IMR-90 (cell line): ENCODE results near the gene ABCB9. TPM values are rescaled to one million over a fixed set of nuclear protein-coding genes. Genes with fewer than 3 reads are reported as not detected.
A peak's percentile ranks its signal among the peaks of the same experiment; 100 is the strongest.

Experiments used
- ATAC-seq: fragments of 200-7000 bp; cut with Tn5 transposase; 2 replicates; pipeline ENCODE4 v1.9.1; 2020; ENCODE audit warnings: low read depth, mild to moderate bottlenecking, moderate library complexity
- BruUV-seq: library from RNA; stranded (reverse); fragments of 400-500 nt; replicated peaks from 2 replicates; lab custom pipeline; 2021; lab: Mats Ljungman, UMichigan
- CTCF ChIA-PET: fragments of 300-600 bp; formaldehyde crosslinking; extraction: SDS; loops from one replicate; lab custom pipeline; 2021; ENCODE audit warnings: antibody characterized with exemption; lab: Yijun Ruan, JAX
- POLR2A ChIA-PET: fragments of 300-600 bp; sonication (Branson Sonifier 250); formaldehyde crosslinking; loops from one replicate; lab custom pipeline; 2022; ENCODE audit warnings: antibody characterized with exemption; ENCODE audit not compliant: unreplicated experiment; lab: Charles Lee
- DNase-seq: peaks from one replicate; pipeline ENCODE4 v3.0.0; 2013
- H2AFZ ChIP-seq: replicated peaks from 2 replicates; pipeline ENCODE3; 2013; ENCODE audit warnings: low read length, mild to moderate bottlenecking; ENCODE audit not compliant: poor library complexity
- H2AK5ac ChIP-seq: 2 replicates; pipeline ENCODE4 v1.6.1; 2013; ENCODE audit warnings: low read depth, low read length, inconsistent platforms
- H2AK9ac ChIP-seq: replicated peaks from 2 replicates; pipeline ENCODE3; 2013; ENCODE audit warnings: mild to moderate bottlenecking, low read depth, low read length, moderate library complexity; ENCODE audit not compliant: poor library complexity
- H2BK120ac ChIP-seq: 2 replicates; pipeline ENCODE4 v1.6.1; 2013; ENCODE audit warnings: low read depth, low read length, inconsistent platforms
- H2BK15ac ChIP-seq: 3 replicates; pipeline ENCODE4 v1.6.1; 2013; ENCODE audit warnings: low read depth, low read length, inconsistent platforms
- H2BK20ac ChIP-seq: 2 replicates; pipeline ENCODE4 v1.6.1; 2013; ENCODE audit warnings: low read depth, mild to moderate bottlenecking, inconsistent platforms, low read length, moderate library complexity
- H2BK5ac ChIP-seq: 2 replicates; pipeline ENCODE4 v1.6.1; 2013; ENCODE audit warnings: mild to moderate bottlenecking, low read depth, low read length, inconsistent platforms; ENCODE audit not compliant: poor library complexity, severe bottlenecking
- H3K14ac ChIP-seq: replicated peaks from 2 replicates; pipeline ENCODE4 v1.6.1; 2013; ENCODE audit warnings: low read depth, low read length, inconsistent platforms
- H3K18ac ChIP-seq: 2 replicates; pipeline ENCODE4 v1.6.1; 2013; ENCODE audit warnings: low read depth, low read length, control low read depth
- H3K23ac ChIP-seq: 2 replicates; pipeline ENCODE4 v1.6.1; 2013; ENCODE audit warnings: low read depth, low read length, inconsistent platforms
- H3K27ac ChIP-seq: 2 replicates; pipeline ENCODE4 v1.5.1; 2013; ENCODE audit warnings: mild to moderate bottlenecking, control low read depth, low read length; ENCODE audit not compliant: insufficient read depth
- H3K27me3 ChIP-seq: 2 replicates; pipeline ENCODE4 v1.6.1; 2013; ENCODE audit warnings: low read length; ENCODE audit not compliant: control insufficient read depth, insufficient read depth
- H3K36me3 ChIP-seq: 2 replicates; pipeline ENCODE4 v1.6.1; 2013; ENCODE audit warnings: low read length, mixed read lengths; ENCODE audit not compliant: control insufficient read depth, insufficient read depth
- H3K4ac ChIP-seq: 2 replicates; pipeline ENCODE4 v1.6.1; 2013; ENCODE audit warnings: low read depth, low read length, inconsistent platforms
- H3K4me1 ChIP-seq: 2 replicates; pipeline ENCODE4 v1.6.1; 2013; ENCODE audit warnings: low read length, mixed read lengths; ENCODE audit not compliant: control insufficient read depth, insufficient read depth
- H3K4me2 ChIP-seq: 2 replicates; pipeline ENCODE4 v1.6.1; 2013; ENCODE audit warnings: low read depth, mild to moderate bottlenecking, control low read depth, low read length, moderate library complexity
- H3K4me3 ChIP-seq: 2 replicates; pipeline ENCODE4 v1.5.1; 2013; ENCODE audit warnings: low read depth, mild to moderate bottlenecking, control low read depth, low read length, moderate library complexity; ENCODE audit not compliant: insufficient read depth
- H3K56ac ChIP-seq: 2 replicates; pipeline ENCODE4 v1.6.1; 2013; ENCODE audit warnings: low read length, inconsistent platforms; ENCODE audit not compliant: insufficient read depth; ENCODE audit errors: extremely low read depth
- H3K79me1 ChIP-seq, 2 experiments: 2 replicates each; pipeline ENCODE4 v1.6.1; 2013; ENCODE audit warnings: low read length in 2 of 2, inconsistent platforms in 1 of 2, low read depth in 1 of 2
- H3K9ac ChIP-seq: 2 replicates; pipeline ENCODE4 v1.6.1; 2013; ENCODE audit warnings: low read depth, low read length, control low read depth
- H3K9me1 ChIP-seq: 2 replicates; pipeline ENCODE4 v1.6.1; 2013; ENCODE audit warnings: low read length, inconsistent platforms; ENCODE audit not compliant: insufficient read depth
- H3K9me3 ChIP-seq: 2 replicates; pipeline ENCODE4 v1.6.1; 2013; ENCODE audit warnings: low read length; ENCODE audit not compliant: control insufficient read depth, insufficient read depth
- H4K20me1 ChIP-seq: 2 replicates; pipeline ENCODE4 v1.6.1; 2013; ENCODE audit warnings: low read length, inconsistent platforms; ENCODE audit not compliant: insufficient read depth
- H4K5ac ChIP-seq: 2 replicates; pipeline ENCODE4 v1.6.1; 2013; ENCODE audit warnings: mild to moderate bottlenecking, low read depth, low read length, control low read depth
- H4K8ac ChIP-seq, 2 experiments: 2 replicates each; pipeline ENCODE4 v1.6.1; 2013; ENCODE audit warnings: low read depth in 2 of 2, low read length in 2 of 2, control low read depth in 1 of 2, inconsistent platforms in 1 of 2
- H4K91ac ChIP-seq: 2 replicates; pipeline ENCODE4 v1.6.1; 2013; ENCODE audit warnings: low read depth, low read length, inconsistent platforms; ENCODE audit not compliant: insufficient read depth
- BHLHE40 ChIP-seq: fragments of 150-350 bp; IDR thresholded peaks from 2 replicates; pipeline ENCODE4 v1.6.1; 2016; ENCODE audit warnings: mild to moderate bottlenecking, low read depth, low read length
- NFE2L2 ChIP-seq: fragments of 150-350 bp; IDR thresholded peaks from 2 replicates; pipeline ENCODE4 v1.6.1; 2016; ENCODE audit warnings: low read depth, mild to moderate bottlenecking, low read length
- WGBS, 2 experiments: methylation state at CpG; one replicate each; pipeline versions ENCODE4 v1.1.5 to v1.1.7; 2013; ENCODE audit warnings: missing lambda C conversion rate in 2 of 2; ENCODE audit not compliant: insufficient read length in 1 of 2; ENCODE audit errors: extremely low coverage in 2 of 2; 5-methylcytosine and 5-hydroxymethylcytosine counted together
- dilution Hi-C: fragments of 300-500 bp; cut with HindIII; formaldehyde crosslinking; loops from one replicate; pipeline ENCODE4 v1.14.3; 2018; ENCODE audit warnings: low sequenced_read_pairs; ENCODE audit not compliant: unreplicated experiment
- in situ Hi-C: fragments of 300-500 bp; cut with MboI; formaldehyde crosslinking; loops from 3 replicates; pipeline ENCODE4 v1.14.3; 2019; ENCODE audit warnings: low sequenced_read_pairs, inconsistent platforms, mixed read lengths
- intact Hi-C: fragments of 100-400 bp; cut with micrococcal nuclease; formaldehyde crosslinking; loops from 2 replicates; pipeline ENCODE4 v1.10.0; 2022
- polyA plus RNA-seq, 3 experiments: library from polyadenylated mRNA; depleted of rRNA; stranded (reverse); fragments of >200 nt; gene quantifications; 2 replicates each; pipeline ENCODE4 v1.2.3, GENCODE V29; 2012; ENCODE audit warnings: low replicate concordance in 1 of 3
- total RNA-seq: library from RNA; depleted of rRNA; stranded (reverse); fragments of >200 nt; gene quantifications from 2 replicates; pipeline ENCODE4 v1.2.3, GENCODE V29; 2012

The ABCB9 gene
- total and polyA plus RNA-seq, 2 of the 4 experiments (the other 2 are of a cell fraction), result 5.6 to 8.3 TPM

DNA sequence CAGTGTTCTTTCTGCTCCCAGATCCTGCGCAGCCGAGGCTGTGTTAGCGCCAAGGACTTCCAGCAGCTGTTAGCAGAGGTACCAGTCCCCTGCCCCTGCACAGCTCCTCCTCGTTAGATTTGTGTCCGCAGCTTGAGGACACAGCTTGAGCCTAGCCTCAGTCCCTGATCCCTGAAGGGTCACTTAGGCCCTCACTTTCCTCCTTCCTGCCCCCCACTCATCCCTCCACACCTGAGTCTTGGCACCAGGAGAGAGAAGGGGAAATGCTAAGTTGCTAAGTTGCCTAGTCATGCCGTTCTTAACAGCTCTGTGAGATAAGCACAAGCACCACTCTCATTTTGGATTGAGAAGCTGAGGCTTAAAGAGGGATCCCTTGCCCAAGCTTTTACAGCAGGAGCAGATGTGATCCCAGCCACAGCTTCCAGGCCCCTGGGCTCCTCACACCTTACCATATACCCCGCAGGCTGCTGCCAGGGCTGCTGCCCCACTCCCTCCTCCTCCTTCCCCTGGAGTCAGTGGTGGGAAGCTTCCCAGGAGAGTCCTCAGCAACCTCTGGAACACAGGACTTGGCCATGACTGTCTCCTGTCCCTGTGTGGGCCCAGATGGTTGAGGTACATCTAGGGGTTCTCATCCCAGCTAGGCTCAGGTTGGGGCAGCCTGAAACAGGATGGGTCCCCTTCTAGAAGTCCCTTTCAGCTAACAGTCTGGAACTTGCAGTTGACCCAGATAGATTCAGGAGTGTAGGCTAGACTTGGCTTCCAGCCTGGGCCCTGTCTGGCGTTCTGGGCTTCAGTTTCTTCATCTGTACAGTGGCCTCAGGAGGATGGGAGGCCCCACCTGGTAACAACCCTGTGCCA is 9.8 kb upstream of the ABCB9 start:
- intact Hi-C loops, result loop anchor here (2.0 to 10.0 kb wide), 2 partner anchors 175 to 409 kb away; partner anchors contain the start of genes KMT5A and PITPNM2
- in situ Hi-C loops, result no loop called here
- Histone ChIP-seq H3K79me1 (peaks cover 20 to 56% of the 10 kb centered on the region in 2 experiments), H2BK5ac (peak overlapping the region; percentile 84), H3K9ac (peak overlapping the region; percentile 95), H2BK20ac (no peak overlapping the region), H3K9me3 (no peaks in the 10 kb centered on the region), H2BK120ac (no peak overlapping the region), H3K27me3 (no peaks in the 10 kb centered on the region), H2AK9ac (peak overlapping the region; percentile 92), H2AFZ (peak overlapping the region; percentile 96), H3K27ac (peak overlapping the region; percentile 95), H4K8ac (peak overlapping the region; percentile 75 to 77; a peak in 3 of 4 replicates), H4K20me1 (no peaks in the 10 kb centered on the region), H3K56ac (peak overlapping the region; percentile 68), H3K4me1 (peaks cover 12% of the 10 kb centered on the region; the same call in 1 of the 2 replicates), H4K5ac (peak overlapping the region; percentile 79; the same call in 1 of the 2 replicates), H3K9me1 (peaks cover 9% of the 10 kb centered on the region; the same call in 1 of the 2 replicates), H3K18ac (no peak overlapping the region), H3K4me3 (peak overlapping the region; percentile 92), H2BK15ac (0 out of 3 replicates have a peak overlapping the region, but pooled peaks have one; percentile 3), H3K4me2 (peak overlapping the region; percentile 93), H2AK5ac (peak overlapping the region; percentile 86), H3K4ac (peak overlapping the region; percentile 76), H3K23ac (peak overlapping the region; percentile 96), H4K91ac (peak overlapping the region; percentile 31; the same call in 1 of the 2 replicates), H3K36me3 (peaks cover 4% of the 10 kb centered on the region; the same call in 1 of the 2 replicates), H3K14ac (peak overlapping the region; percentile 90; the same call in 1 of the 2 replicates)
- ATAC-seq, result no peak
- POLR2A ChIA-PET, result interaction anchor here (0.6 to 1.5 kb wide), 2 partner anchors 10 to 256 kb away, joined by 6 to 20 read pairs; partner anchors contain the start of gene ABCB9
- CTCF ChIA-PET, result interaction anchor here (1.3 kb wide), 1 partner anchor 262 kb away, joined by 3 read pairs; no protein-coding TSS in a partner anchor
- DNase-seq, result no peak
- dilution Hi-C loops, result loop anchor here (25.0 kb wide), 1 partner anchor 261 kb away; the partner anchor contains the start of genes MPHOSPH9 and MTRFR
- 4% methylated on average over 4 of the region's 8 CpGs; no CpG with 5 or more reads in 1 of the 2 experiments for WGBS, 2 experiments
- no TSS peak for BruUV-seq
- TF ChIP-seq BHLHE40 (no peak), NFE2L2 (peak; percentile 65)
